ENCODE data around the gene OAT. TPM values are rescaled to one million over a fixed set of nuclear protein-coding genes. Genes with fewer than 3 reads are reported as not detected.
"Not testable (repeated sequence)": the region's sequence is repeated elsewhere in the genome, so short reads cannot be mapped to it uniquely, and the experiment has no call there.

The OAT gene
- total RNA-seq, 1 donor from 2014 or later, result 24.5 TPM

- intact Hi-C loops (cut with micrococcal nuclease), result no loop called here
Measured at GRCh38 chr10:124380256-124380995, 38.3 kb downstream of the OAT start.

- intact Hi-C loops (cut with micrococcal nuclease), result no loop called here
Measured at GRCh38 chr10:124379609-124380193, 39.0 kb downstream of the OAT start.

GRCh38 chr10:124378881-124379471 is 39.7 kb downstream of the OAT start:
- intact Hi-C loops (cut with micrococcal nuclease), result no loop called here

- intact Hi-C loops (cut with micrococcal nuclease), result no loop called here
Measured at GRCh38 chr10:124378271-124378670, 40.5 kb downstream of the OAT start.

GRCh38 chr10:124377101-124377500 is 41.6 kb downstream of the OAT start:
- intact Hi-C loops (cut with micrococcal nuclease), result no loop called here

- intact Hi-C loops (cut with micrococcal nuclease), result no loop called here
Measured at GRCh38 chr10:124376411-124376810, 42.3 kb downstream of the OAT start.

- intact Hi-C loops (cut with micrococcal nuclease), result no loop called here
Measured at GRCh38 chr10:124375691-124376090, 43.0 kb downstream of the OAT start.

- intact Hi-C loops (cut with micrococcal nuclease), result no loop called here
Measured at GRCh38 chr10:124375353-124375614, 43.4 kb downstream of the OAT start.

- intact Hi-C loops (cut with micrococcal nuclease), result no loop called here
Measured at GRCh38 chr10:124374535-124375352, 44.0 kb downstream of the OAT start.

- intact Hi-C loops (cut with micrococcal nuclease), result no loop called here
Measured at GRCh38 chr10:124372899-124373298, 45.8 kb downstream of the OAT start.

GRCh38 chr10:124370426-124370825 is 48.3 kb downstream of the OAT start:
- intact Hi-C loops (cut with micrococcal nuclease), result no loop called here

GRCh38 chr10:124369986-124370385 is 48.7 kb downstream of the OAT start:
- intact Hi-C loops (cut with micrococcal nuclease), result no loop called here

- intact Hi-C loops (cut with micrococcal nuclease), result not testable (repeated sequence)
Measured at GRCh38 chr10:124369533-124369932, 49.2 kb downstream of the OAT start.

GRCh38 chr10:124369066-124369465 is 49.7 kb downstream of the OAT start:
- intact Hi-C loops (cut with micrococcal nuclease), result no loop called here

GRCh38 chr10:124367936-124368335 is 50.8 kb downstream of the OAT start:
- intact Hi-C loops (cut with micrococcal nuclease), result no loop called here

- intact Hi-C loops (cut with micrococcal nuclease), result no loop called here
Measured at GRCh38 chr10:124367414-124367813, 51.3 kb downstream of the OAT start.

GRCh38 chr10:124366825-124367224 is 51.9 kb downstream of the OAT start:
- intact Hi-C loops (cut with micrococcal nuclease), result no loop called here

- intact Hi-C loops (cut with micrococcal nuclease), result no loop called here
Measured at GRCh38 chr10:124366343-124366742, 52.4 kb downstream of the OAT start.

GRCh38 chr10:124364674-124365073 is 54.0 kb downstream of the OAT start:
- intact Hi-C loops (cut with micrococcal nuclease), result no loop called here

- intact Hi-C loops (cut with micrococcal nuclease), result no loop called here
Measured at GRCh38 chr10:124362568-124362967, 56.2 kb downstream of the OAT start.

GRCh38 chr10:124359336-124359832 is 59.3 kb downstream of the OAT start:
- intact Hi-C loops (cut with micrococcal nuclease), result no loop called here

GRCh38 chr10:124357561-124357885 is 61.2 kb downstream of the OAT start:
- intact Hi-C loops (cut with micrococcal nuclease), result no loop called here

Data from T-helper 1 cell treated with Interleukin-12 subunit alpha and Interleukin-12 subunit beta and Interleukin-4 antibody, amounts not matched to agents 30 ng/mL and 1 ng/mL, for 36 hours (primary cell).